Measurements from ENCODE around the gene GPR132.

The GPR132 gene

GRCh38 chr14:105102361-105102870 lies 37.2 kb upstream of the GPR132 start:
- DNase-seq (ENCODE audit: low read depth) = no peak
- TF ChIP-seq, protein P1, sequence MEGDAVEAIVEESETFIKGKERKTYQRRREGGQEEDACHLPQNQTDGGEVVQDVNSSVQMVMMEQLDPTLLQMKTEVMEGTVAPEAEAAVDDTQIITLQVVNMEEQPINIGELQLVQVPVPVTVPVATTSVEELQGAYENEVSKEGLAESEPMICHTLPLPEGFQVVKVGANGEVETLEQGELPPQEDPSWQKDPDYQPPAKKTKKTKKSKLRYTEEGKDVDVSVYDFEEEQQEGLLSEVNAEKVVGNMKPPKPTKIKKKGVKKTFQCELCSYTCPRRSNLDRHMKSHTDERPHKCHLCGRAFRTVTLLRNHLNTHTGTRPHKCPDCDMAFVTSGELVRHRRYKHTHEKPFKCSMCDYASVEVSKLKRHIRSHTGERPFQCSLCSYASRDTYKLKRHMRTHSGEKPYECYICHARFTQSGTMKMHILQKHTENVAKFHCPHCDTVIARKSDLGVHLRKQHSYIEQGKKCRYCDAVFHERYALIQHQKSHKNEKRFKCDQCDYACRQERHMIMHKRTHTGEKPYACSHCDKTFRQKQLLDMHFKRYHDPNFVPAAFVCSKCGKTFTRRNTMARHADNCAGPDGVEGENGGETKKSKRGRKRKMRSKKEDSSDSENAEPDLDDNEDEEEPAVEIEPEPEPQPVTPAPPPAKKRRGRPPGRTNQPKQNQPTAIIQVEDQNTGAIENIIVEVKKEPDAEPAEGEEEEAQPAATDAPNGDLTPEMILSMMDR (conservative IDR thresholded peaks at IDR 0.05; ENCODE audit: low read depth, low read length) = no peak
- no peak overlapping the region for H3K4me3 ChIP-seq (ENCODE audit: low read length)

- no peak for DNase-seq (ENCODE audit: low read depth)
- no peak overlapping the region for H3K4me3 ChIP-seq (ENCODE audit: low read length)
- TF ChIP-seq, protein P1 (conservative IDR thresholded peaks at IDR 0.05; ENCODE audit: low read depth, low read length) = no peak
Observed at GRCh38 chr14:105100910-105101309, 35.7 kb upstream of the GPR132 start.

GRCh38 chr14:105099778-105100177 lies 34.5 kb upstream of the GPR132 start:
- TF ChIP-seq, protein P1 (conservative IDR thresholded peaks at IDR 0.05; ENCODE audit: low read depth, low read length) = no peak
- H3K4me3 ChIP-seq (ENCODE audit: low read length) = no peak overlapping the region
- DNase-seq (ENCODE audit: low read depth) = no peak

- no peak overlapping the region for H3K4me3 ChIP-seq (ENCODE audit: low read length)
- no peak for DNase-seq (ENCODE audit: low read depth)
- TF ChIP-seq, protein P1 (conservative IDR thresholded peaks at IDR 0.05; ENCODE audit: low read depth, low read length) = no peak
Observed at GRCh38 chr14:105098316-105098715, 33.1 kb upstream of the GPR132 start.

DNA sequence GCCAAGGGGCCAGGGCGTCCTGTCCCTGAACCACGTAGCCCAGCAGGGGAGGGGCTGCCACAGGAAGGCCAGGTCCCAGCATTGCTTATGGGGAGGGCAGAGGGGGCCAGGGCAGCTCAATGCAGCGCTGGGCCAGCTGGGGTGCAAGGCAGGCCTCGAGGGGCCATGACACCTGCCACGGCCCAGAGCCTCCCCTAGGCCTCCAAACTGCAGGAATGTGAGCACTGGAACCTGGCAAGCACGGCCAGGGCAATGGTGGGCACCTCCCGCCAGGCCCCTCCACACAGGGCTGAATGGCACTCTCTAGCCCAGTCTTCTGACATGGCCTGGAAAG lies 32.5 kb upstream of the GPR132 start:
- TF ChIP-seq, protein P1 (conservative IDR thresholded peaks at IDR 0.05; ENCODE audit: low read depth, low read length) = no peak
- no peak overlapping the region for H3K4me3 ChIP-seq (ENCODE audit: low read length)
- DNase-seq (ENCODE audit: low read depth) = no peak

GRCh38 chr14:105096206-105096875 lies 31.1 kb upstream of the GPR132 start:
- no peak for DNase-seq (ENCODE audit: low read depth)
- no peak overlapping the region for H3K4me3 ChIP-seq (ENCODE audit: low read length)
- TF ChIP-seq, protein P1 (conservative IDR thresholded peaks at IDR 0.05; ENCODE audit: low read depth, low read length) = no peak

DNA sequence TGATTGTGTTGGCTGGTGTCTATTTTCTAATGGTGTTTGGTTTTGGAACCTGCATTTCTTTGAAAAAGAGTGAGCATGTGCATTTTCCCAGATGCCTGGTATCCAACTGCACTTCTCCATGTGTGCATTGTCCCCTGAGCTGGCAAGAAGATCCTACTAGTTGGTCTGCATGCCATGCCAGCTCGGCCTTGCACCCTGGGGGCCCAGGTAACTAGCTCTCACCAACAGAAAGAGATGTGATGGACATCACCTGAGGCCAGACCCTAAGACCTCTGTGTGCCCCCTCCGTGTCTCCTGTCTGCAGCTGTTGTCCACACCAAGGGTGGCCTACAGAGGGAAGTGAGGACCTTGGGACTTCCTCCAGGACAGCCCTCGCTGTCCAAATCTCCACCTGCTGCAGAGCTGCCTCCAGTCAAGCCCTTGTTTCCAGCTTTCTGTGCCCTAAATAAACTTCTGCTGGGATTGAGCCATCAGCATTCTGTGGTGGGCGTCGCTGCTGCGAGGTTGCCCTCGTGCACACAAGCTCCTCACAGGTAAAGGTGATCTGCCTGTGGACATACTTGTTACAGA lies 30.1 kb upstream of the GPR132 start:
- TF ChIP-seq, protein P1 (conservative IDR thresholded peaks at IDR 0.05; ENCODE audit: low read depth, low read length) = no peak
- H3K4me3 ChIP-seq (ENCODE audit: low read length) = no peak overlapping the region
- no peak for DNase-seq (ENCODE audit: low read depth)

All from retinal pigment epithelial cell (primary cell).